OCI-LY7 (cell line): ENCODE results near the gene PSMB9.

Experiments
- EZH2phosphoT487 ChIP-seq: fragments of 200-600 bp; sonication (generic); IDR thresholded peaks from 2 replicates; pipeline ENCODE4 v1.6.1; 2018; ENCODE audit warnings: low read depth, borderline replicate concordance, mild to moderate bottlenecking, mixed run types, antibody characterized with exemption, low read length, moderate library complexity, mixed read lengths
- TF ChIP-seq, protein P1 (sequence below): fragments of 200-600 bp; sonication (generic); conservative IDR thresholded peaks from 2 replicates; pipeline ENCODE4 v1.5.1; 2014; ENCODE audit warnings: mild to moderate bottlenecking, antibody characterized with exemption, low read length, moderate library complexity, mixed read lengths

- no peak for TF ChIP-seq EZH2phosphoT487
- TF ChIP-seq, protein P1, sequence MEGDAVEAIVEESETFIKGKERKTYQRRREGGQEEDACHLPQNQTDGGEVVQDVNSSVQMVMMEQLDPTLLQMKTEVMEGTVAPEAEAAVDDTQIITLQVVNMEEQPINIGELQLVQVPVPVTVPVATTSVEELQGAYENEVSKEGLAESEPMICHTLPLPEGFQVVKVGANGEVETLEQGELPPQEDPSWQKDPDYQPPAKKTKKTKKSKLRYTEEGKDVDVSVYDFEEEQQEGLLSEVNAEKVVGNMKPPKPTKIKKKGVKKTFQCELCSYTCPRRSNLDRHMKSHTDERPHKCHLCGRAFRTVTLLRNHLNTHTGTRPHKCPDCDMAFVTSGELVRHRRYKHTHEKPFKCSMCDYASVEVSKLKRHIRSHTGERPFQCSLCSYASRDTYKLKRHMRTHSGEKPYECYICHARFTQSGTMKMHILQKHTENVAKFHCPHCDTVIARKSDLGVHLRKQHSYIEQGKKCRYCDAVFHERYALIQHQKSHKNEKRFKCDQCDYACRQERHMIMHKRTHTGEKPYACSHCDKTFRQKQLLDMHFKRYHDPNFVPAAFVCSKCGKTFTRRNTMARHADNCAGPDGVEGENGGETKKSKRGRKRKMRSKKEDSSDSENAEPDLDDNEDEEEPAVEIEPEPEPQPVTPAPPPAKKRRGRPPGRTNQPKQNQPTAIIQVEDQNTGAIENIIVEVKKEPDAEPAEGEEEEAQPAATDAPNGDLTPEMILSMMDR = no peak
These were observed 1.8 kb upstream of the PSMB9 start for GRCh38 chr6:32852018-32852843.
